NOMO-1 treated with dmso at 0.1 percent for 144 hours (cell line): ENCODE results near the gene SLC25A25.

Experiments
- DNase-seq: peaks from one replicate; lab custom pipeline; 2025; ENCODE audit not compliant: unreplicated experiment; lab: John Stamatoyannopoulos, UW

SLC25A25 gene

DNA sequence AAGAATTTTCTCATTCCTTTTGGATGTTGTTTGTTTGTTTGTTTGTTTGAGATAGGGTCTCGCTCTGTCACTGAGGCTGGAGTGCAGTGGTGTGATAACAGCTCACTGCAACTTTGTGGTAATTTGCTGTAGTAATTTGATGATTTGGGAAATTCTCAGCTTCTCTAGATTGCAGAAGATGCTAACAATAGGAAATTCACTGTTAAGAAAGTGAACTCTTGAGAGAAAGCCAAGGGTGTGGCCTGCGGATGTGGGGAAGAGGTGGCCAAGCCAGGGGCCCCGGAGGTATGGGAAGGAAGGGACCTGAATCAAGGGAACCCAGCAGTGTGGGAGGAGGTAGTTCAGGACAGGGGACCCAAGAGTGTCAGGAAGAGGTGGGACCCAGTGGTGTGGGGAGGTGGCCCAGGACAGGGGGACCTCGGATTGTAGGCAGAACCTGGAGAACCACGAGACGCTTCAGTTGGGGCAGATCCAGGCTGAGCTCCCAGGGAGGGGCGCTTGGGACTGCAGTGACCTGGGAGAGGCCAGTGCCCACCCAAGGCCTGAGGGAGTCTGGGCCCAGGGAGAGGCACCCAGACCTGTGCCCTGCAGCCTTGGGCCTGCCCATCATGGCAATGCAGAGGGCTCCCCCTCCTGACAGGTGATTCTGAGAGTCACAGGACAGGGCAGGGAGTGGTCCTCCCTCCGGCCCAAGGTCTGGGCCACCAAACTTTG, 75.7 kb downstream of the SLC25A25 start:
- no peak for DNase-seq

DNA sequence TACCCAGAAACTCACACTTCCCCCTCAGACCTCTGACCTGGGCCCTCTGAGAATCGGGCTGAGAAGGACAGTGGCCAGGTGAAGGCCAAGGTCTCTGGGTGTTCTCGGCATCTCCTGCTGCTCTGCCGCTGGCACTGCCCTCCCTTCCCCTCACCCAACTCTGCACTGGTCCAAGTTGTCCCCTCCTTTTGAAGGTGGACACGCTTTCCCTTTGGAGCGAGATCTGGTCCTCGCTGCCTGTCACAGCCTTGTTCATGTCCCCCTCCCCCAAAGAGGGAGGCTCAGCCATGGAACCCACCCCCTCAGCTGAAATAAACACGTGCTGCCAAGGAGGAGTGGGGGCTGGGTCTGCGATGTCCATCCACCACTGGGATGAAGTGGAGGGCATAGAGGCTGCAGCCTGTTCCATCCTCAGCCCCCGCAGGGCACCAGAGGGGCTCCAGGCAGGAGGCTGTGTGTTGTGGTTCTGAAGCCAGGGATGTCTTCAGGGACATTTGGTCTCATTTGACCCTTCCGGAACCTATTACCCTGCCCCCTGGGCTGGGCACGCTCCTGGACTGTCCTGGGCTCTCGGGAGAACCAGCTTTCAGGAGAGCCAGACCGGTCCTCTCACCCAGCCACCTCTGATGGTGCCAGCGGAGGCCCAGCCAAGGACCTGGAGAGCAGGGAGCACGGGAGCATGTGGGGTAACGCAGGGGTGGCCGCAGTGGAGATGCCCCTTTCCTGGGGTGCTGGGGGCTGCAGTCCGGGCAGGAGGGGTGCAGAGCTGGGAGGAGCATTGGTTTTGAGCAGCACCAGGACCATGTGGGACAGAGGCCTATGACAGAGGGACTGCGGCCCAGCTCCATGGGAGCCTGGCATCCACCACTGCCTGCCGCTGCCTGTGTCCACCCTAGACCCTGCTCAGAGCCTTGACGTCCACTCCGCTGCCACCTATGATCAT, 76.5 kb downstream of the SLC25A25 start:
- no peak for DNase-seq

DNA sequence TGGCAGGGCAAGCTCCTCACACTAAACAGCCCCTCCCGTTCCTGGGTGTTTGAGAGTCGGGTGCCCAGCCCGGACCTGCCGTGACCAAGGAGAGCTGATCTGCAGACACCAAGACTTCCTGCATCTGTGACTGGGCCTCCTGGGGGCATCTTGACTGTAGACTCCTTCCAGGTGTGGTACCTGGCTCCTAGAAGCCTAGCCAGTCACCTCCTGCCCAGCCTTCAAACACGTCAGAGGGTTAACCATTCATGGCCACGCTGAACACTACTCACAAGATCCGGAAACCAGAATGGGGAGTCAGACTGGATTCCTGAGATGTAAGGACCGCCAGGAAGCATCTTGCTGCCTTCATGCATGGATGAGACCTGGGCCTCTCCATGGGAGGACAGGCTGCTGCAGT, 77.5 kb downstream of the SLC25A25 start:
- DNase-seq, result no peak

- DNase-seq, result no peak
Measured at GRCh38 chr9:128145951-128146351, 77.9 kb downstream of the SLC25A25 start.

DNA sequence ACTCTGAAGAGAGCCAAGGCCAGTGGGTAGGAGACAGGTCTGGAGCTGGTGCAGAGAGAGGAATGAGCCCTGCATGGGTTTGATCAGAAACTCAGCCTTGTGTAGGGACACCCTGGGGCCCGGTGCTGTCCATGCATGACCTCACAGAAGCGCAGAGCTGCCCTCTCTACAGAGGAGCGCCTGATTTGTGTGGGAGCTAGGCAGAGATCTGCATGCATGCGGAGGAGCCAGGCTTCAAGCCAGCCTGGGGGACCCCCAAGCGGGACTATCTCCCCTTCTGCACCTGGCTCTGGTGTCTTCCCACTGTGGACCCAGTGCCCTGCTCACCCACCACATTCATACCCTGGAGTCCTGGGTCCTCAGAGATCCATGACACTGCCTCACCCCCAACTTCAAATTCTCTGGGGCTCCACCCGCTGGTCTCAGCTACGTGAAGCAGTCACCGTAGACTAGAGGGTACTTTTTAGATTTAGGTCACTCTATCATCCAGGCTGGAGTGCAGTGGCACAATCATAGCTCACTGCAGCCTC, 78.6 kb downstream of the SLC25A25 start:
- no peak for DNase-seq

GRCh38 chr9:128148509-128149000, 80.5 kb downstream of the SLC25A25 start:
- no peak for DNase-seq

- DNase-seq, result no peak
Measured at GRCh38 chr9:128149001-128149701, 81.1 kb downstream of the SLC25A25 start, which contains the start of gene LCN2. TSS of gene LCN2 (plus strand) at chr9:128149453. CDS start at chr9:128149526, 73 bp downstream.

- no peak for DNase-seq
Measured at GRCh38 chr9:128149951-128150593, 82.0 kb downstream of the SLC25A25 start.

GRCh38 chr9:128150594-128151308, 82.7 kb downstream of the SLC25A25 start:
- no peak for DNase-seq

GRCh38 chr9:128151309-128152132, 83.5 kb downstream of the SLC25A25 start:
- no peak for DNase-seq

DNA sequence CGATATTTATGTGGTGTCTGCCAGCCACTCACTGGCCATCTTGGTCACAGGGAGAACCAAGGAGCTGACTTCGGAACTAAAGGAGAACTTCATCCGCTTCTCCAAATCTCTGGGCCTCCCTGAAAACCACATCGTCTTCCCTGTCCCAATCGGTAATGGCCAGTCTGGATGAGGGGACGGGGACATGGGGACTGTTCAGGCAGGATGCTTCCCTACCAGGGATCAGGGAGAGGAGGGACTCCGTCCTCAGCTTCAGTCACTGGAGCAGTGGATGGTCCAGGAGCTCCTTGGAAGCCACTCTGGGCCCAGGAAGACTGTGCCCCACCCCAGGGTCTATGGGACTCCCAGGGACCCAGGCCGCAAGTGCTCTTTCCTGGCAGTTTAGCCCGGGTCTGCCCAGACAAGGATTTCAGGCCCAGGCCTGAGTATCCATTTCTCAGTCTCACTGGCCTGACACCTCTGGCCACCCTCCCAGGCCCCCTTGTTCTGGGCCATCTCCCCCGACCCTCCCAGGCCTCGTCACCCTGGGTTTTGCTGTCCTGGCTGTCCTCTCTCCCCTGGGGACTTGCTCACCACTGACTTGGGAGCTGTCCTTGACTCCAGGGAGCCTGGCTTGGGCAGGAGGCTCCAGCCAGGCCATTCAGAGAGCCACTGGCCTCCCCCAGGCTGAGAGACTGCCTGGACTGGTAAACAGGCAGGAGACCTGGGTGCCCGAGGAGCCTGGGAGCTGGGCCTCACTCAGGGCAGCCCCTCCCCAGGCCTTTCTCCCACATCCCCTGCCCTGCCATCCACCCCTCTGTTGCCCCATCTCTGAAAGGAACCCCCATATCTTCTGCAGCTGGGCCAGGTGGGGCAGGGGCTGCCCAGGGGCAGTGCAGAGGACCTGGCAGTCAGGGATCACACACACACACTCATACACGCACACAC, 84.4 kb downstream of the SLC25A25 start:
- DNase-seq, result no peak

DNA sequence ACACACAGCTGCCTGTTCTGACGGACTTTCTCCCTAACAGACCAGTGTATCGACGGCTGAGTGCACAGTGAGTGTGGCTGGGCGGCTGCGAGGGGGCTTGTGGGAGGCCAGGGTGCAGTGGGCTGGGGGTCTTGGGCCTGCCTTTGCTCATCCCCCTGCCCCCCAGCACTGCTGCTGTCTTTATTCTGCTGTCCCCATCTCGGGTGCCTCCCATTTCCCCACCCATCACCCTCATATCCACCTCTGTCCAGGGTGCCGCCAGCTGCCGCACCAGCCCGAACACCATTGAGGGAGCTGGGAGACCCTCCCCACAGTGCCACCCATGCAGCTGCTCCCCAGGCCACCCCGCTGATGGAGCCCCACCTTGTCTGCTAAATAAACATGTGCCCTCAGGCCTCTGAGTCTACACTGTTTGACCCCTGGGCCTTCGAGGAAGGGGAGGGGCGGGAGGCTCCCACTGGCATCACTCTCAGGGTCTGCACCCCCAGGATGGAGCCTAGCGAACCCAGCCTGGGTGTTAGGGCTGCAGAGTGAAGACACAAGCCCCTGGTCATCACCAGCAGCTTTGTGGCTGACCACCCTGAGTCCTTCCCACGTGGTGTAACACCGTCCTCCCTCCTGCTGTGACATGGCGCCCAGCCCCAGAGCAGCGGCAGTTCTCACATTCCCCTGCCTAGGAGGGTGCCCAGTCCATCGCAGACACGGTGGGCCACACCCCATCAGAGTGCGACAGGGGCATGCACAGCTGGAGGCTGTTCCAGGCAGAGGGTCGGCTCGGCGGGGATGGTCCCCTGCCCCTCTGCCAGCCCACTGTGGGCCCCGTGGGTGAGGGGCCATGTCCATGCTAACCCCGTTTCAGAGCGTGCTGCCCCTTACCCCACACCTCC, 85.3 kb downstream of the SLC25A25 start:
- no peak for DNase-seq

DNA sequence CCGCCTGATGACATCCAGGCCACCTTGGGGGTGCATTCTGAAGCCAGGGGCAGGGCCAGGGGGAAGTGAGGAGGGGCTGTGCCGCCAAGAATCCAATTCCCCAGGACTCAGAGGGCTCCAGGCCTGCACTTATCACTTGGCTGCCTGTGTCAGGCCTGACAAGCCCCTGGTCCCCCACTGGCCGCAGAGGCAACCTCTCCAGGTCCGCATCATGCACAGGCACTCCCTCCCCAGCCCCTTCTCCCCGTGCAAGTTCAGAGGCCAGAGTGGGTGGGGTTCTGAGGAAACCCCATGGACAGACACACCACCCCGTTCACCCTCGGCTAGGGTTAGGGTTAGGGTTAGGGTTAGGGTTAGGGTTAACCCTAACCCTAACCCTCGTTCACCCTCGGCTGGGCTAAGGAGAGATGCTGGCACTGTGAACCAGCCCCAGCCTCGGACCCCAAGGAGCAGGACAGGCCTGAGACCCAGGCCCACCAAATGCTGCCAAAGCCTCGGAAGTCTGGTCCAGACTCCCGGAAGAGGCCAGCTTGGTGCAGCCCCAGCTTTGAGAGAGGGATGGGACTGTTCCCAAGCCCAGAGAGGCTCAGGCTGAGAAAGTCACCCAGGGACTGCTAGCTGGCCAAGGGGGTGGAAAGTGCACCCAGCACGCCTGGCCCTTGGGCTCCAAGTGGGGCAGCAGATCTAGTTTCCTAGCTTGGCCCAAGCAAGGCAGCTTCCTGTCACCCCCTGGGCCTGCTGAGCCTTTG, 86.1 kb downstream of the SLC25A25 start:
- DNase-seq, result no peak

DNA sequence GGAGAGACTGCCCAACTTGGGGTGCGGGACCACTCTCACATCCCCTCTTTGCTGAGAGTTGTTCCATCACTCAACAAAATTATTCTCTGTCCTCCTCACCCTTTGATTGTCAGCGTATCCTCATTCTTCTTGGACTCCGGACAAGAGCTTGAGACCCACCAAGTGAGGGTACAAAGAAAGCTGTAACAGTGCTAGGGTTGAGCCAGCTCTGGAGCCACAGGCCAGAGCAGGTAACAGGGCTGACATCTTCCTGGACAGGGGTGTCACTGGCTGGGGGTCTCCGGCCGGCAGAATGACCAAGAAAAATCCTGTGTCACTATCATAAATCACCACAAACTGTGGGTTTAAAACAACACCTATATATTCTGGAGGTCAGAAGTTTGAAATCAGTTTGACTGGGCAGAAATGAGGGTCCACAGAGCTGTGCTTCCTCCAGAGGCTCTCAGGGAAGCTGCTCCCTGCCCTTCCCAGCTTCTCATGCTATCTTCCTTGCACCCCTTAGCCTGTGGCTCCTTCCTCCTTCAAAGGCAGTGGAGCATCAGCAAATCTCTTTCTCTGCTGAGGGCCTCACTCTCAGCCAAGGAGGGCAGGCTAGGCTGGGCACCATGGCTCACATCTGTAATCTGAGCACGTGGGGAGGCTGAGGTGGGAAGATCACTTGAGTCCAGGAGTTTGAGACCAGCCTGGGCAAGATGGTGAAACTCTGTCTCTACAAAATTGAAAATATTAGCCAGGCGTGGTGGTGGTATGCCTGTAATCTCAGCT, 87.9 kb downstream of the SLC25A25 start:
- no peak for DNase-seq
